Panc1 (cell line): Measurements from ENCODE around the gene CA10. TPM values are rescaled to one million over a fixed set of nuclear protein-coding genes. Genes with fewer than 3 reads are reported as not detected.

Source experiments
- ATAC-seq: fragments of 200-7000 bp; cut with Tn5 transposase; 2 replicates; pipeline ENCODE4 v1.9.1; 2020; ENCODE audit warnings: mild to moderate bottlenecking, moderate library complexity
- BruUV-seq: library from RNA; stranded (reverse); fragments of 400-500 nt; replicated peaks from 2 replicates; lab custom pipeline; 2021; lab: Mats Ljungman, UMichigan
- CTCF ChIA-PET: fragments of 300-600 bp; sonication (Branson Sonifier 250); formaldehyde crosslinking; loops from one replicate; lab custom pipeline; 2022; ENCODE audit warnings: antibody characterized with exemption; lab: Charles Lee
- POLR2A ChIA-PET: fragments of 300-600 bp; sonication (Branson Sonifier 250); formaldehyde crosslinking; loops from one replicate; lab custom pipeline; 2022; ENCODE audit warnings: antibody characterized with exemption; lab: Charles Lee
- DNase-seq: peaks from one replicate; pipeline ENCODE4 v3.0.0-alpha.2; 2010; ENCODE audit warnings: low read depth, low spot score
- H3K27ac ChIP-seq: 2 replicates; pipeline ENCODE4 v1.5.1; 2011; ENCODE audit warnings: mild to moderate bottlenecking, low read length, inconsistent platforms
- H3K27me3 ChIP-seq: fragments of 200-500 bp; sonication (Bioruptor generic); 2 replicates; pipeline ENCODE4 v1.6.0; 2014; ENCODE audit warnings: low read length, inconsistent platforms; ENCODE audit not compliant: control insufficient read depth, insufficient read depth
- H3K36me3 ChIP-seq: fragments of 200-500 bp; sonication (Bioruptor generic); 2 replicates; pipeline ENCODE4 v1.5.1; 2014; ENCODE audit warnings: inconsistent platforms, mild to moderate bottlenecking, low read length, moderate library complexity; ENCODE audit not compliant: control insufficient read depth, insufficient read depth
- H3K4me1 ChIP-seq: 2 replicates; pipeline ENCODE4 v1.5.1; 2011; ENCODE audit warnings: inconsistent platforms, mild to moderate bottlenecking, low read length, moderate library complexity; ENCODE audit not compliant: control insufficient read depth, insufficient read depth
- H3K4me3 ChIP-seq, 2 experiments: 2 replicates each; pipeline ENCODE4 v1.5.1; 2011 to 2012; ENCODE audit warnings: low read depth in 2 of 2, low read length in 2 of 2, mild to moderate bottlenecking in 2 of 2, inconsistent platforms in 1 of 2, moderate library complexity in 1 of 2
- H3K9me3 ChIP-seq: fragments of 200-500 bp; sonication (Bioruptor generic); 2 replicates; pipeline ENCODE4 v1.5.1; 2014; ENCODE audit warnings: low read depth, mild to moderate bottlenecking, inconsistent platforms, low read length, moderate library complexity; ENCODE audit not compliant: control insufficient read depth, insufficient read depth
- POLR2AphosphoS5 ChIP-seq: IDR thresholded peaks from 2 replicates; pipeline ENCODE4 v1.6.1; 2012; ENCODE audit warnings: mild to moderate bottlenecking, low read depth, low read length, moderate library complexity
- REST ChIP-seq, 2 experiments: IDR thresholded peaks; 2 replicates each; pipeline ENCODE4 v1.6.1; 2011 to 2012; ENCODE audit warnings: low read depth in 2 of 2, control low read depth in 1 of 2, low read length in 1 of 2, mild to moderate bottlenecking in 1 of 2, moderate library complexity in 1 of 2; ENCODE audit not compliant: insufficient read depth in 1 of 2
- SIN3A ChIP-seq: IDR thresholded peaks from 2 replicates; pipeline ENCODE4 v1.6.1; 2012; ENCODE audit warnings: low read depth, mild to moderate bottlenecking, low read length, moderate library complexity, borderline replicate concordance; ENCODE audit not compliant: insufficient read depth
- TCF7L2 ChIP-seq: IDR thresholded peaks from 2 replicates; pipeline ENCODE4 v1.6.1; 2011; ENCODE audit warnings: mild to moderate bottlenecking, low read depth, low read length, inconsistent platforms
- in situ Hi-C: cut with HindIII; loops from 2 replicates; pipeline ENCODE4 v1.10.0; 2016; ENCODE audit warnings: low sequenced_read_pairs, low pct_unique_long_range_greater_than_20kb
- intact Hi-C: fragments of 100-400 bp; cut with micrococcal nuclease; formaldehyde crosslinking; loops from one replicate; pipeline ENCODE4 v1.10.0; 2022; ENCODE audit not compliant: unreplicated experiment
- total RNA-seq: library from RNA; stranded (reverse); gene quantifications from one replicate; pipeline ENCODE4 v1.2.1, GENCODE V29; 2021; ENCODE audit not compliant: unreplicated experiment
- TF ChIP-seq, protein P1 (sequence below): fragments of 450-650 bp; IDR thresholded peaks from 2 replicates; pipeline ENCODE4 v1.5.1; 2017; ENCODE audit warnings: mild to moderate bottlenecking

CA10 gene
- total RNA-seq, 1 experiment from 2014 or later, result not detected

GRCh38 chr17:52134641-52135040, 23.9 kb downstream of the CA10 start:
- Histone ChIP-seq H3K27ac (no peak overlapping the region), H3K27me3 (no peaks in the 10 kb centered on the region), H3K4me3 (no peak overlapping the region), H3K9me3 (no peaks in the 10 kb centered on the region), H3K4me1 (no peaks in the 10 kb centered on the region), H3K36me3 (no peaks in the 10 kb centered on the region)
- intact Hi-C loops, result no loop called here
- BruUV-seq, result no TSS peak
- ATAC-seq (no peak), DNase-seq (no peak)
- POLR2A ChIA-PET, result no interaction called here
- CTCF ChIA-PET, result no interaction called here
- in situ Hi-C loops, result no loop called here
- TF ChIP-seq, protein P1, sequence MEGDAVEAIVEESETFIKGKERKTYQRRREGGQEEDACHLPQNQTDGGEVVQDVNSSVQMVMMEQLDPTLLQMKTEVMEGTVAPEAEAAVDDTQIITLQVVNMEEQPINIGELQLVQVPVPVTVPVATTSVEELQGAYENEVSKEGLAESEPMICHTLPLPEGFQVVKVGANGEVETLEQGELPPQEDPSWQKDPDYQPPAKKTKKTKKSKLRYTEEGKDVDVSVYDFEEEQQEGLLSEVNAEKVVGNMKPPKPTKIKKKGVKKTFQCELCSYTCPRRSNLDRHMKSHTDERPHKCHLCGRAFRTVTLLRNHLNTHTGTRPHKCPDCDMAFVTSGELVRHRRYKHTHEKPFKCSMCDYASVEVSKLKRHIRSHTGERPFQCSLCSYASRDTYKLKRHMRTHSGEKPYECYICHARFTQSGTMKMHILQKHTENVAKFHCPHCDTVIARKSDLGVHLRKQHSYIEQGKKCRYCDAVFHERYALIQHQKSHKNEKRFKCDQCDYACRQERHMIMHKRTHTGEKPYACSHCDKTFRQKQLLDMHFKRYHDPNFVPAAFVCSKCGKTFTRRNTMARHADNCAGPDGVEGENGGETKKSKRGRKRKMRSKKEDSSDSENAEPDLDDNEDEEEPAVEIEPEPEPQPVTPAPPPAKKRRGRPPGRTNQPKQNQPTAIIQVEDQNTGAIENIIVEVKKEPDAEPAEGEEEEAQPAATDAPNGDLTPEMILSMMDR, result no peak
- TF ChIP-seq TCF7L2 (no peak), POLR2AphosphoS5 (no peak)

DNA sequence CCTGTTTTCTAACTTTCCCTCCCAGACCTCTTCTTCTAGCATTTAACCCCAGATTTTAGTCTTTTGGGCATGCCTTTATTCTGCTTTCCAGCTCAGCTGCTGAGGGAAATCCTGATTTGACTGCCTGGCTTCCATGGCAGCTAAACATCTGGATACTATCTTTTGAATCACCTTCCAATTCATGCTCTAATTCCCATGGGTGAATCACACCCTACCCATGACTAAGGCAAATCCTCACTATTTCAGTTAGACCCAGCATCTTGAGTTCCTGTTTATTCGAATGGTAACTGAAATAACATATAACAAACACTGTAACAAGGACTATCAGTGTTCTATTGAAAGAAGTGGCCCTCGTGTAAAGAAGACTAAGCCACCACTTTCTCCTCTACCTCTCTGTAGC, 29.8 kb downstream of the CA10 start:
- no peaks in the 10 kb centered on the region for H3K27me3 ChIP-seq
- ChIA-PET POLR2A (no interaction called here), CTCF (no interaction called here)
- no peaks in the 10 kb centered on the region for H3K4me1 ChIP-seq
- H3K36me3 ChIP-seq, result no peaks in the 10 kb centered on the region
- in situ Hi-C loops, result no loop called here
- no peak overlapping the region for H3K4me3 ChIP-seq
- no peak for ATAC-seq
- intact Hi-C loops, result no loop called here
- H3K9me3 ChIP-seq, result no peaks in the 10 kb centered on the region
- no peak for TF ChIP-seq REST (IDR thresholded peaks at IDR 0.05; ENCODE audit: insufficient read depth in 1 of 2, low read depth in 2 of 2, low read length in 1 of 2)
- no peak for TF ChIP-seq TCF7L2
- TF ChIP-seq SIN3A, result no peak
- TF ChIP-seq, protein P1, result no peak
- TF ChIP-seq POLR2AphosphoS5, result no peak
- no peak for DNase-seq
- BruUV-seq, result no TSS peak
- H3K27ac ChIP-seq, result no peak overlapping the region

GRCh38 chr17:52124993-52125392, 33.5 kb downstream of the CA10 start:
- H3K27ac ChIP-seq, result no peak overlapping the region
- ChIA-PET POLR2A (no interaction called here), CTCF (no interaction called here)
- TF ChIP-seq REST (IDR thresholded peaks at IDR 0.05; ENCODE audit: insufficient read depth in 1 of 2, low read depth in 2 of 2, low read length in 1 of 2) (no peak), TCF7L2 (no peak), POLR2AphosphoS5 (no peak), SIN3A (no peak)
- TF ChIP-seq, protein P1, result no peak
- ATAC-seq, result no peak
- H3K36me3 ChIP-seq, result no peaks in the 10 kb centered on the region
- intact Hi-C loops (no loop called here), in situ Hi-C loops (no loop called here)
- H3K9me3 ChIP-seq, result no peaks in the 10 kb centered on the region
- DNase-seq, result no peak
- no peaks in the 10 kb centered on the region for H3K4me1 ChIP-seq
- BruUV-seq, result no TSS peak
- H3K4me3 ChIP-seq, result no peak overlapping the region
- no peaks in the 10 kb centered on the region for H3K27me3 ChIP-seq
